Suprapubic skin (tissue), 4 donors: ENCODE results near the gene GPX7. TPM values are rescaled to one million over a fixed set of nuclear protein-coding genes. Genes with fewer than 3 reads are reported as not detected.

ENCODE experiments used
- DNase-seq, 2 donors: peaks; one replicate each; pipeline ENCODE4 v3.0.0-alpha.2; 2019; ENCODE audit warnings: low spot score in 2 of 2
- H3K27ac ChIP-seq: fragments of 200-600 bp; sonication (generic); one replicate; pipeline ENCODE4 v1.5.1; 2019
- H3K27me3 ChIP-seq: fragments of 200-600 bp; sonication (generic); one replicate; pipeline ENCODE4 v1.5.1; 2019
- H3K36me3 ChIP-seq: fragments of 200-600 bp; sonication (generic); one replicate; pipeline ENCODE4 v1.5.1; 2019
- H3K4me1 ChIP-seq: fragments of 200-600 bp; sonication (generic); one replicate; pipeline ENCODE4 v1.5.1; 2019
- H3K4me3 ChIP-seq: fragments of 200-600 bp; sonication (generic); one replicate; pipeline ENCODE4 v1.5.1; 2019; ENCODE audit warnings: mild to moderate bottlenecking
- H3K9me3 ChIP-seq: fragments of 200-600 bp; sonication (generic); one replicate; pipeline ENCODE4 v1.5.1; 2019
- EP300 ChIP-seq: sonication (generic); formaldehyde crosslinking; IDR thresholded peaks from one replicate; pipeline ENCODE4 v1.6.1; 2017; ENCODE audit warnings: antibody characterized with exemption
- POLR2A ChIP-seq, 2 donors: fragments of 450-650 bp; IDR thresholded peaks; one replicate each; pipeline ENCODE4 v1.6.1; 2017; ENCODE audit warnings: antibody characterized with exemption in 2 of 2, mild to moderate bottlenecking in 2 of 2, moderate library complexity in 2 of 2
- POLR2AphosphoS5 ChIP-seq, 3 donors: sonication (generic); formaldehyde crosslinking; IDR thresholded peaks; one replicate each; pipeline ENCODE4 v1.6.1; 2017; ENCODE audit warnings: antibody characterized with exemption in 3 of 3
- WGBS: methylation state at CpG from one replicate; pipeline ENCODE4 v1.1.5; 2018; 5-methylcytosine and 5-hydroxymethylcytosine counted together
- total RNA-seq, 4 donors: library from RNA; depleted of rRNA; stranded (reverse); fragments of >200 nt; gene quantifications; one replicate each; pipeline ENCODE4 v1.1.0, GENCODE V29; 2016
- TF ChIP-seq, protein P1 (sequence below), 2 donors: fragments of 200-600 bp in 1 of 2; fragments of 450-650 bp in 1 of 2; sonication (generic) in 1 of 2; IDR thresholded peaks; one replicate each; pipeline ENCODE4 v1.5.1; 2016 to 2019; ENCODE audit warnings: antibody characterized with exemption in 2 of 2, mild to moderate bottlenecking in 1 of 2, moderate library complexity in 1 of 2

GPX7 gene
- total RNA-seq, 4 donors from 2014 or later = 3.1 to 11.1 (median 7.5) TPM

DNA sequence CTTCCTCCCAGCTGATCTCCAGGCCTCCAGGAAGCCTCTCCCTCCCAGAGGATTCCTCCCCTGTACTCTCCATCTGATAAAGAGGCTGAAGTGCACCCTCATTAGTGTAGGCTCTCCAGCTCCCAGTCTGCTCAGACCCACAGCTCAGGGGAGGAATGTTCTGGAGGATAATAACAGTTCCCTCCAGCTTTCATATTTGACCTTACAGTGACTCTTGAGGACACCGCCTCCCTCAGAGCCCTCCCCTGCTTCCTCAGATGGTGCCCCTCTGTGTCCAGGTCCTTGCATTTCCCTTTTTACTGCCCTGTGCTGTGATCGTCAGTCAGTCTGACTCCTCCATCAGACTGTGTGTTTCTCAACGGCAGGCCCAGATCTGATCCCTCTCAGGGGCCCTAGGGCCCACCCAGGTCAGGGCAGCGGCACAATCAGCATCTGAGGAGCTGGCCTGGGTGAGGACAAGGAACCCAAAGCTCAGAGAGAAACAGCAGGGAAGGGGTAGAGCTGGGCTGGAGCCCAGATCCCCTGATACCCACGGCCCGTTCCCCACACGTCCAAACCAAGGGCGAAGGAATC is 29.7 kb downstream of the GPX7 start:
- 82% methylated on average over 5 of the region's 8 CpGs for WGBS
- Histone ChIP-seq H3K4me1 (peaks cover 23% of the 10 kb centered on the region), H3K9me3 (no peaks in the 10 kb centered on the region), H3K4me3 (no peak overlapping the region), H3K36me3 (no peaks in the 10 kb centered on the region), H3K27me3 (peaks cover 29% of the 10 kb centered on the region), H3K27ac (no peak overlapping the region)
- DNase-seq = no peak
- TF ChIP-seq, protein P1, sequence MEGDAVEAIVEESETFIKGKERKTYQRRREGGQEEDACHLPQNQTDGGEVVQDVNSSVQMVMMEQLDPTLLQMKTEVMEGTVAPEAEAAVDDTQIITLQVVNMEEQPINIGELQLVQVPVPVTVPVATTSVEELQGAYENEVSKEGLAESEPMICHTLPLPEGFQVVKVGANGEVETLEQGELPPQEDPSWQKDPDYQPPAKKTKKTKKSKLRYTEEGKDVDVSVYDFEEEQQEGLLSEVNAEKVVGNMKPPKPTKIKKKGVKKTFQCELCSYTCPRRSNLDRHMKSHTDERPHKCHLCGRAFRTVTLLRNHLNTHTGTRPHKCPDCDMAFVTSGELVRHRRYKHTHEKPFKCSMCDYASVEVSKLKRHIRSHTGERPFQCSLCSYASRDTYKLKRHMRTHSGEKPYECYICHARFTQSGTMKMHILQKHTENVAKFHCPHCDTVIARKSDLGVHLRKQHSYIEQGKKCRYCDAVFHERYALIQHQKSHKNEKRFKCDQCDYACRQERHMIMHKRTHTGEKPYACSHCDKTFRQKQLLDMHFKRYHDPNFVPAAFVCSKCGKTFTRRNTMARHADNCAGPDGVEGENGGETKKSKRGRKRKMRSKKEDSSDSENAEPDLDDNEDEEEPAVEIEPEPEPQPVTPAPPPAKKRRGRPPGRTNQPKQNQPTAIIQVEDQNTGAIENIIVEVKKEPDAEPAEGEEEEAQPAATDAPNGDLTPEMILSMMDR (IDR thresholded peaks at IDR 0.05) = no peak
- TF ChIP-seq POLR2A (IDR thresholded peaks at IDR 0.05) (no peak), POLR2AphosphoS5 (IDR thresholded peaks at IDR 0.05) (no peak), EP300 (no peak)

DNA sequence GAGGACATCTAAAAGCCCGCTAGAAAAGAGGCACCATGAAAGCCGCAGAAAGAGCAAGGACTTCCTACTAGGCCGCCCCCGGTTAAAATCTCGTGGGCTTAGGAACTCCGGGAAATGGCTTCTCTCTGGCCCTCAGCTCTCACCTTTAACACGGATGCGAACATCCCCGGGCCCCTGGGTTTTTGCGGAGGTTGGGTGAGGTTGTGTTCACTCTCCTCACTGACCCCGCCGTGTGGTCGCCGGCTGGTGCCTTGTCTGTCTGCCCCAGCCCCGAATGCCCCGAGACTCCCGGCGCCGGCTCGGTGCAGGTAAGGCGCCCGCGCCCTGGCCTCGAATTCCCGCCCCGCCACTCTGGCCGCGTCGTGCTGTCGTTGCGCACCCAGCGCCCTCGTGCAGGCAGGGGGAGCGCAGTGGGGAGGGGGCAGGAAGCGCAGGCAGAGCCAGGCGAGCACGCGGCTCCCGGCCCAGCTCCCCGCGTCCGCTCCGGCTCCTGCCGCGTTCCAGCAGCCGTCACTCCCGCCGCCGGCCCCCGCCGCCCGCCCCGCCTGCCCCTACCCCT is 30.6 kb downstream of the GPX7 start, which contains the start of gene SHISAL2A:
Gene SHISAL2A (plus strand): TSS at position 437 of the 559 bp plus-strand sequence. CDS start 326 bp downstream, outside the sequence.
- Histone ChIP-seq H3K27me3 (peaks cover 29% of the 10 kb centered on the region), H3K9me3 (no peaks in the 10 kb centered on the region), H3K4me1 (peaks cover 23% of the 10 kb centered on the region), H3K4me3 (peak within 1 kb of the TSS; percentile 60), H3K36me3 (no peaks in the 10 kb centered on the region), H3K27ac (no peak within 1 kb of the TSS)
- WGBS = 20% methylated on average over 16 of the region's 53 CpGs
- DNase-seq = no peak
- TF ChIP-seq POLR2A (IDR thresholded peaks at IDR 0.05) = no peak
- TF ChIP-seq, protein P1 (IDR thresholded peaks at IDR 0.05) = no peak
- no peak for TF ChIP-seq EP300
- no peak for TF ChIP-seq POLR2AphosphoS5 (IDR thresholded peaks at IDR 0.05)

DNA sequence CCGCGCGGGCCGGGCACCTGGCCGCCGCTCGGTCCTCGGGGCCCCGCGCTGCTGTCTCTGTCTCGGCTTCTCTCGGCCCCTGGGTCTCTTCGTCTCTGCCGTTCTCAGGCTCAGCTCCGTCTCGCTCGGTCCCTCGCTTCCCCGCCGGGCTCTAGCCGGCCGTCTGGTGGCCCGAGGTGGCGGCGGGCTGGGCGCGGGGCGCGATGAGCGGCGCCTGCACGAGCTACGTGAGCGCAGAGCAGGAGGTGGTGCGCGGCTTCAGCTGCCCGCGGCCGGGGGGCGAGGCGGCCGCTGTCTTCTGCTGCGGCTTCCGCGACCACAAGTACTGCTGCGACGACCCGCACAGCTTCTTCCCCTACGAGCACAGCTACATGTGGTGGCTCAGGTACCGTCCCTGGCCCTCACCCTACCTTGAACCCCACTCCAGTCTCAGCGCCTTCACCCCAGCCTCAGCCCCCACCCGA is 31.2 kb downstream of the GPX7 start:
- no peak overlapping the region for H3K27ac ChIP-seq
- no peaks in the 10 kb centered on the region for H3K36me3 ChIP-seq
- H3K27me3 ChIP-seq = peaks cover 29% of the 10 kb centered on the region
- no peaks in the 10 kb centered on the region for H3K9me3 ChIP-seq
- WGBS = 21% methylated on average over 5 of the region's 52 CpGs
- peaks cover 23% of the 10 kb centered on the region for H3K4me1 ChIP-seq
- peak overlapping the region; percentile 60 for H3K4me3 ChIP-seq
- no peak for DNase-seq
- TF ChIP-seq POLR2AphosphoS5 (IDR thresholded peaks at IDR 0.05) = no peak
- TF ChIP-seq EP300 = no peak
- TF ChIP-seq, protein P1 (IDR thresholded peaks at IDR 0.05) = no peak

DNA sequence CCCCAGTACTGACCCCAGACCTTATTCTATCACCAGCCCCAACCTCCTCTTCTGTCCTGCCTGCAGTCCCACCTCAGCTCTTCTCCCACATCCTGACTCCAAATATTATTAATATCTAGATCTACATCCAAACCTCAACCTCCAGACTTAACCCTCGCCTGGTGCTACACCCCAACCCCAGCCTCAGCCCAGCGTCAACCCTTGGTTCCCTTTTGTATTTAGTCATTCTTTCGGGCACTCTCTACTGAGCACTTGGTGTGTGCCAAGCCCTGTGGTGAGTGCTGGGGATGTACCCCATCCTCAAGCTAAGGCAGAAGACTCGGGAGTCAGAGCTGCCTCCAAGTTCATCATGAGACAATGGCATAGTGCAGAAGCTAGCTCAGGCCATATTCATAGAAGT is 31.9 kb downstream of the GPX7 start:
- WGBS = 92% methylated on average over 4 of the region's 4 CpGs

More for the DNA sequence above, 31.9 kb downstream of the GPX7 start:
- H3K36me3 ChIP-seq = no peaks in the 10 kb centered on the region
- no peak for DNase-seq
- peaks cover 29% of the 10 kb centered on the region for H3K27me3 ChIP-seq
- H3K27ac ChIP-seq = no peak overlapping the region
- H3K9me3 ChIP-seq = no peaks in the 10 kb centered on the region
- H3K4me1 ChIP-seq = peaks cover 22% of the 10 kb centered on the region
- H3K4me3 ChIP-seq = no peak overlapping the region
- TF ChIP-seq POLR2AphosphoS5 (IDR thresholded peaks at IDR 0.05) = no peak
- TF ChIP-seq, protein P1 (IDR thresholded peaks at IDR 0.05) = no peak
- no peak for TF ChIP-seq POLR2A (IDR thresholded peaks at IDR 0.05)
- no peak for TF ChIP-seq EP300
